ENCODE results near the gene CDR2.

GRCh38 chr16:22322741-22323140 lies 51.7 kb downstream of the CDR2 start:
- TF ChIP-seq CTCF (IDR thresholded peaks at IDR 0.05) (no peak), POLR2A (IDR thresholded peaks at IDR 0.05) (no peak), POLR2AphosphoS5 (IDR thresholded peaks at IDR 0.05) (no peak)

All from suprapubic skin (tissue), 4 donors.